Endothelial cell of umbilical vein (primary cell): ENCODE measurements around the gene EIF2S1. TPM values are rescaled to one million over a fixed set of nuclear protein-coding genes. Genes with fewer than 3 reads are reported as not detected.
A peak's percentile ranks its signal among the peaks of the same experiment; 100 is the strongest.

ENCODE experiments used
- BruUV-seq: library from RNA; stranded (reverse); fragments of 400-500 nt; replicated peaks from 2 replicates; lab custom pipeline; 2021; lab: Mats Ljungman, UMichigan
- CTCF ChIA-PET: fragments of 300-600, 350-600 bp; sonication (Branson Sonifier 250); formaldehyde crosslinking; loops from one replicate; lab custom pipeline; 2021; ENCODE audit warnings: antibody characterized with exemption, inconsistent platforms; lab: Charles Lee
- POLR2A ChIA-PET: fragments of 300-600, 350-600 bp; sonication (Branson Sonifier 250); formaldehyde crosslinking; loops from one replicate; lab custom pipeline; 2021; ENCODE audit warnings: antibody characterized with exemption, inconsistent platforms; lab: Charles Lee
- DNase-seq: peaks from one replicate; pipeline ENCODE4 v3.0.0-alpha.2; 2011; ENCODE audit warnings: low read depth, low spot score
- FAIRE-seq: peaks from 2 replicates; lab custom pipeline; 2011; peaks lifted over from hg19 to GRCh38; lab: Jason Lieb, UNC
- H2AFZ ChIP-seq: 2 replicates; pipeline ENCODE4 v1.6.0; 2012; ENCODE audit warnings: low read depth, low read length, control low read depth, inconsistent platforms
- H3K27ac ChIP-seq: 2 replicates; pipeline ENCODE4 v1.5.1; 2011; ENCODE audit warnings: low read depth, mild to moderate bottlenecking, control low read depth, low read length, moderate library complexity; ENCODE audit not compliant: insufficient read depth
- H3K27me3 ChIP-seq, 2 experiments: 2 replicates each; pipeline versions ENCODE4 v1.6.0 to v1.6.1; 2011; ENCODE audit warnings: low read length in 2 of 2, mixed read lengths in 1 of 2; ENCODE audit not compliant: control insufficient read depth in 2 of 2, insufficient read depth in 2 of 2
- H3K36me3 ChIP-seq, 2 experiments: 2 replicates in 1 of 2; 3 replicates in 1 of 2; pipeline ENCODE4 v1.5.1; 2011; ENCODE audit warnings: low read length in 2 of 2, mild to moderate bottlenecking in 1 of 2, moderate library complexity in 1 of 2; ENCODE audit not compliant: control insufficient read depth in 2 of 2, insufficient read depth in 2 of 2; ENCODE audit errors: extremely low read depth in 1 of 2
- H3K4me1 ChIP-seq: 3 replicates; pipeline ENCODE4 v1.5.1; 2011; ENCODE audit warnings: mild to moderate bottlenecking, low read length; ENCODE audit not compliant: control insufficient read depth, insufficient read depth; ENCODE audit errors: extremely low read depth
- H3K4me2 ChIP-seq: 2 replicates; pipeline ENCODE4 v1.6.1; 2011; ENCODE audit warnings: low read length, control low read depth, mixed read lengths; ENCODE audit not compliant: insufficient read depth
- H3K4me3 ChIP-seq, 3 experiments: fragments of 200-600 bp in 1 of 3; sonication (generic), shearing (Covaris generic) in 1 of 3; replicated peaks in 1 of 3; 2 replicates each; pipeline ENCODE4 v1.5.1; 2011 to 2016; ENCODE audit warnings: control low read depth in 3 of 3, low read length in 3 of 3, mild to moderate bottlenecking in 2 of 3, inconsistent platforms in 1 of 3, low read depth in 1 of 3, moderate library complexity in 1 of 3; ENCODE audit not compliant: insufficient read depth in 1 of 3
- H3K79me2 ChIP-seq: 2 replicates; pipeline ENCODE4 v1.6.0; 2012; ENCODE audit warnings: low read length, inconsistent platforms; ENCODE audit not compliant: control insufficient read depth, insufficient read depth
- H3K9ac ChIP-seq: replicated peaks from 2 replicates; pipeline ENCODE3; 2011; ENCODE audit warnings: low read length, control low read depth; ENCODE audit not compliant: insufficient read depth; ENCODE audit errors: extremely low read depth
- H3K9me1 ChIP-seq: replicated peaks from 3 replicates; pipeline ENCODE4 v1.6.0; 2011; ENCODE audit warnings: mild to moderate bottlenecking, low read length; ENCODE audit not compliant: control insufficient read depth, insufficient read depth; ENCODE audit errors: extremely low read depth
- H3K9me3 ChIP-seq: replicated peaks from 2 replicates; pipeline ENCODE4 v1.5.1; 2012; ENCODE audit warnings: low read length, inconsistent platforms; ENCODE audit not compliant: control insufficient read depth, insufficient read depth
- H4K20me1 ChIP-seq: replicated peaks from 2 replicates; pipeline ENCODE3; 2011; ENCODE audit warnings: mild to moderate bottlenecking, low read length; ENCODE audit not compliant: control insufficient read depth, insufficient read depth; ENCODE audit errors: extremely low read depth
- CTCF ChIP-seq, 2 donors: IDR thresholded peaks; 1 replicate in 1 of 2; 2 replicates in 1 of 2; pipeline ENCODE4 v1.5.1; 2011; ENCODE audit warnings: low read length in 2 of 2, mild to moderate bottlenecking in 2 of 2, moderate library complexity in 2 of 2, control low read depth in 1 of 2, inconsistent platforms in 1 of 2, low read depth in 1 of 2; ENCODE audit not compliant: insufficient read depth in 1 of 2; ENCODE audit errors: extremely low read depth in 1 of 2
- EZH2 ChIP-seq: IDR thresholded peaks from 2 replicates; pipeline ENCODE4 v1.6.1; 2012; ENCODE audit warnings: borderline replicate concordance, low read depth, mild to moderate bottlenecking, moderate library complexity, low read length, inconsistent platforms; ENCODE audit not compliant: severe bottlenecking
- FOS ChIP-seq: IDR thresholded peaks from 2 replicates; pipeline ENCODE4 v1.6.1; 2011; ENCODE audit warnings: mild to moderate bottlenecking, low read length, moderate library complexity, borderline replicate concordance; ENCODE audit not compliant: insufficient read depth
- GATA2 ChIP-seq: IDR thresholded peaks from 2 replicates; pipeline ENCODE4 v1.7.0; 2011; ENCODE audit warnings: low read depth, mild to moderate bottlenecking, moderate library complexity, mixed read lengths, low read length; ENCODE audit not compliant: insufficient read length, insufficient read depth
- JUN ChIP-seq: IDR thresholded peaks from 2 replicates; pipeline ENCODE4 v1.6.1; 2011; ENCODE audit warnings: borderline replicate concordance, low read depth; ENCODE audit not compliant: insufficient read length, insufficient read depth
- MAX ChIP-seq: IDR thresholded peaks from 2 replicates; pipeline ENCODE4 v1.6.1; 2011; ENCODE audit not compliant: insufficient read depth, insufficient read length
- MYC ChIP-seq: IDR thresholded peaks from one replicate; pipeline ENCODE4 v1.6.1; 2011; ENCODE audit warnings: mild to moderate bottlenecking, low read depth, low read length
- POLR2A ChIP-seq: IDR thresholded peaks from 2 replicates; pipeline ENCODE4 v1.6.1; 2012; ENCODE audit warnings: low read depth, mild to moderate bottlenecking, control low read depth, low read length
- POLR2AphosphoS5 ChIP-seq: IDR thresholded peaks from 2 replicates; pipeline ENCODE4 v1.6.1; 2012; ENCODE audit warnings: low read depth, mild to moderate bottlenecking, control low read depth, low read length, moderate library complexity; ENCODE audit not compliant: insufficient read depth
- dilution Hi-C: fragments of 300-500 bp; cut with MboI; formaldehyde crosslinking; loops from one replicate; pipeline ENCODE4 v1.15.0; 2019; ENCODE audit warnings: low sequenced_read_pairs; ENCODE audit not compliant: extremely low pct_ligation_motif_present
- intact Hi-C: fragments of 100-400 bp; cut with micrococcal nuclease; formaldehyde crosslinking; loops from one replicate; pipeline ENCODE4 v1.10.0; 2022
- polyA plus RNA-seq, 4 experiments: library from polyadenylated mRNA; depleted of rRNA in 3 of 4; stranded (reverse) in 3 of 4; unstranded in 1 of 4; fragments of >200 nt; gene quantifications; 2 replicates each; pipeline versions ENCODE4 v1.2.1 to v1.2.3, GENCODE V29; 2011 to 2012; ENCODE audit warnings: missing spikeins in 1 of 4
- total RNA-seq: library from RNA; stranded (reverse); gene quantifications from 2 replicates; pipeline ENCODE4 v1.2.3, GENCODE V29; 2021

EIF2S1 gene
- total and polyA plus RNA-seq, 2 donors (not counting 3 experiments of a cell fraction or from before 2014, with no cell fraction given): 36.8 to 135 TPM

- intact Hi-C loops (loop anchor here (1.0 kb wide), 1 partner anchor 18 kb away; no protein-coding TSS in a partner anchor), dilution Hi-C loops (no loop called here)
- H3K79me2 ChIP-seq: no peaks in the 10 kb centered on the region
- FAIRE-seq (no peak), DNase-seq (no peak)
- no peak overlapping the region for H3K9ac ChIP-seq
- H3K27ac ChIP-seq: peak overlapping the region; percentile 2
- no peaks in the 10 kb centered on the region for H3K36me3 ChIP-seq
- H3K4me3 ChIP-seq: no peak overlapping the region
- CTCF ChIA-PET: interaction anchor here (0.9 to 1.8 kb wide), 5 partner anchors 10 to 175 kb away, joined by 3 to 10 read pairs (median 6); no protein-coding TSS in a partner anchor
- H3K4me2 ChIP-seq: no peak overlapping the region
- no peaks in the 10 kb centered on the region for H3K9me1 ChIP-seq
- H3K9me3 ChIP-seq: no peaks in the 10 kb centered on the region
- POLR2A ChIA-PET: no interaction called here
- TF ChIP-seq MYC (no peak), GATA2 (no peak), POLR2A (no peak), MAX (no peak), JUN (no peak), POLR2AphosphoS5 (no peak), FOS (no peak)
- BruUV-seq: no TSS peak
- H3K27me3 ChIP-seq: no peaks in the 10 kb centered on the region
- peaks cover 16% of the 10 kb centered on the region for H3K4me1 ChIP-seq
- H4K20me1 ChIP-seq: no peaks in the 10 kb centered on the region
- no peak overlapping the region for H2AFZ ChIP-seq
Measured at GRCh38 chr14:67396381-67396970, 36.3 kb downstream of the EIF2S1 start.

GRCh38 chr14:67397536-67397935 is 37.4 kb downstream of the EIF2S1 start:
- Histone ChIP-seq H3K27me3 (no peaks in the 10 kb centered on the region), H3K4me1 (peaks cover 16% of the 10 kb centered on the region), H3K4me3 (no peak overlapping the region), H3K79me2 (no peaks in the 10 kb centered on the region), H3K27ac (no peak overlapping the region), H3K36me3 (no peaks in the 10 kb centered on the region), H4K20me1 (no peaks in the 10 kb centered on the region), H3K9ac (no peak overlapping the region), H3K9me3 (no peaks in the 10 kb centered on the region), H3K9me1 (no peaks in the 10 kb centered on the region), H3K4me2 (no peak overlapping the region), H2AFZ (peak overlapping the region; percentile 35)
- POLR2A ChIA-PET: no interaction called here
- BruUV-seq: no TSS peak
- dilution Hi-C loops (no loop called here), intact Hi-C loops (no loop called here)
- TF ChIP-seq GATA2 (no peak), EZH2 (no peak), FOS (no peak), MAX (no peak), MYC (no peak), CTCF (IDR thresholded peaks at IDR 0.05; ENCODE audit: extremely low read depth in 1 of 2, insufficient read depth in 1 of 2, low read depth in 1 of 2, low read length in 2 of 2) (no peak), POLR2A (no peak), POLR2AphosphoS5 (no peak), JUN (no peak)
- CTCF ChIA-PET: interaction anchor here (1.0 kb wide), 1 partner anchor 174 kb away, joined by 3 read pairs; no protein-coding TSS in a partner anchor
- DNase-seq (no peak), FAIRE-seq (no peak)
